GM21515 (cell line): ENCODE data around the gene EMILIN2.

Source experiments
- ATAC-seq: cut with Tn5 transposase; IDR thresholded peaks from one replicate; pipeline ENCODE4 v1.9.1; 2021; ENCODE audit not compliant: unreplicated experiment

EMILIN2 gene

DNA sequence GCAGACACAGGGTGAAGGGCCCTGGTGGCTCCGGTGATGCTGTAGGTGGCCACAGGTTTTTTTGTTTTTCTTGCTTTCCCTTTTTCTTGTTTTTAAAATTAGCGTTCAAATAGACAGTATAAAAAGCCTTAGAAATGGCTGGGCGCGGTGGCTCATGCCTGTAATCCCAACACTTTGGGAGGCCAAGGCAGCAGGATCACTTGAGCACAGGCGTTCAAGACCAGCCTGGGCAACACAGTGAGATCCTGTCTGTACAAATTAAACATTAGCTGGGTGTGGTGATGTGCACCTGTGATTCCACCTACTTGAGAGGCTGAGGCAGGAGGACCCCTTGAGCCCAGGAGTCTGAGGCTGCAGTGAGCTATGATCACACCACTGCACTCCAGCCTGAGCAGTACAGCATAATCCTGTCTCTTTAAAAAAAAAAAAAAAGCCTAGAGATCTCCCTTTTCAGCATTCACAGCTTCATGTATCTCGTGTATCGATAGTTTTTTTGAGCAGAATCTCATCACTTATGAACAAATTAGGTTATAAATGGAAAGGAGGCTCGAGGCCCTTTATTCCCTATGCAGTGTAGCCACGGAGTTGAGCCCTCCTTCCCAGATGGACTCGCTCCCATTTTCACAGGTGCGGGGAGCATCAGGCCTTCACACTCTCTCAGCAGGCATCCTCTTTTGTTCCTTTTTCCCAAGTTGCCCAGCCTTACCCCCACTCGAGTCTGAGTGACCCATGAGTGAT lies 50.8 kb downstream of the EMILIN2 start:
- no peak for ATAC-seq

DNA sequence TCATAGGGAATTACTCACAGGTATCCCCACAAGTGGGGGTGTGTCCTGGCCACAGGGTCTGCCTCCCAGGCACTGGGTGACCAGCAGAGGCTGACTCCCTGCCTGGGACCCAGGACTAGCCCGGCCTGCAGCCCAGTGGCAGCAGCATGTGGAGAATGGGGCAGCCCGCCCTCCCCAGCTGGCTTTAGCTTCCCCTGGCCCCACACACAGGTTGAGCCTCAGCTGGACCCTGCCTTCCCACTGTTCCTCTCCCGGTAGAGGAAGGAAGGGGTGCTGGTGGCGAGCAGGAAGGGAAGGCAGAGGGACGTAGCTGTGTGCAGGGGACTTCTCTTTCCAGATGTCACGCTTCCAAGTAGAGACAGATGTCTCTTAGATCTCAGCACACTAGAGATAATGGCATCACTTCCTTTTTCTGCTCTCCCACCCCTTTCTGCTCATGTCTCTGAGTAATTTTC lies 51.4 kb downstream of the EMILIN2 start:
- no peak for ATAC-seq

DNA sequence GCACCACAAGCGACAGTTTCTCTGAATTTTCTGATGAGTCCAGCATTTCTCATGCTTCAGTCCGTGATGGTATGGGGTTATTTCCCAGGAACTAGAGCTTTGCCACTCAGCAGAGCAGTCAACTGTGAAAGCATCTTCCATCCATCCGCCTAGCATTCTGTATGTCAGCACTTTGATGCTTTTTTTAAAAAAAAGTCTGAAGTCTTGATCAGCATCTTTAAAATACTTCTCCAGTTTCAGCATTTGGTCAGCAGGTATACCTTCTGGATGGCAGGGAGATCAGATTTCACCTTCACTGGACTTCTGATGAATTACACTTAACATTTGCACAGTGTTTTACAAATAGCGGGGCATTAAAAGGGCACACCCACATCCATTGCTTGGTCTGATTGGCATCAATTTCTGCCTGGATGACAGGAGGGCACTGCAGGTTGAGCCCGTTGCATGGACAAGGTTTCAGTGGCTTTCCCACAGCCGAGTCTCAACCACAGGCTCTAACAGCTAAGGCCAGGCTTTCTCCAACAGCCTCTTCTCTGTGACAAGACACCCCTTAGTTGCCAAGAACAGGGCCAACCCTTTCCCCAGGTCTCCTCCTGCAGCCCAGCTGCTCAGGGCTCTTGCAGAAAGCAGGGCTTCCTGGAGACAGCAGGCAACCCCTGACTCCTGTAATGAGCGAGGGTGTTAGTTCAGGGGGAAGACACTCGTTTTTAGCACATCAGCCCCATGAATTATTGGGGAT lies 54.0 kb downstream of the EMILIN2 start:
- ATAC-seq = no peak

DNA sequence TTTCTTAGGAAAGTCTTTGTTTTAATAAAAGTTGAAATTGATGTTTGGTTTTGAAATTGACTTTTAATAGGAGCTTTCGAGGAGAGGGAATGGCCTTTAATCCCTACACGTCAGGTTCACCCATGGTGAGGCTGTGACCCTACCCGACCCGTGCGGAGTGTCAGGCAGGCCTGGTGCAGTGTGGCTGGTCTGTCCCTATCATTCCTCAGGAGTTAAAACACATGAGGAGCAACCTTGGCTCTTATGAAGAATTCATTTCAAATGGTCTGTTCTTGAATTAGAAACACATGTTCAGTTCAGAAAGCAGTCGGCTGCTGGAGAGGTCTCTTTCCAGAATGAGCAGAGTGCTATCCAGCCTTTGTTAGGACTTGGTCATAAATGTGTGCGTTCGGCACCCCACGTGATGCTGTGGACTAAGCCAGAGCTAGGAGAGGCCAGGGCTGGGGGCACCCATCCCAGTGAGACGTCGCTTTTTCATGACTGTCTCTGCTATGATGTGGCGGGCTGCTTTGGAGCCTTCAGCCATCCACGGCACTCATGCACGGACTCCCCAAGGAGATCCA lies 54.7 kb downstream of the EMILIN2 start:
- ATAC-seq = no peak

GRCh38 chr18:2902327-2902726 lies 55.5 kb downstream of the EMILIN2 start:
- ATAC-seq = no peak

GRCh38 chr18:2903006-2903405 lies 56.2 kb downstream of the EMILIN2 start:
- ATAC-seq = no peak

DNA sequence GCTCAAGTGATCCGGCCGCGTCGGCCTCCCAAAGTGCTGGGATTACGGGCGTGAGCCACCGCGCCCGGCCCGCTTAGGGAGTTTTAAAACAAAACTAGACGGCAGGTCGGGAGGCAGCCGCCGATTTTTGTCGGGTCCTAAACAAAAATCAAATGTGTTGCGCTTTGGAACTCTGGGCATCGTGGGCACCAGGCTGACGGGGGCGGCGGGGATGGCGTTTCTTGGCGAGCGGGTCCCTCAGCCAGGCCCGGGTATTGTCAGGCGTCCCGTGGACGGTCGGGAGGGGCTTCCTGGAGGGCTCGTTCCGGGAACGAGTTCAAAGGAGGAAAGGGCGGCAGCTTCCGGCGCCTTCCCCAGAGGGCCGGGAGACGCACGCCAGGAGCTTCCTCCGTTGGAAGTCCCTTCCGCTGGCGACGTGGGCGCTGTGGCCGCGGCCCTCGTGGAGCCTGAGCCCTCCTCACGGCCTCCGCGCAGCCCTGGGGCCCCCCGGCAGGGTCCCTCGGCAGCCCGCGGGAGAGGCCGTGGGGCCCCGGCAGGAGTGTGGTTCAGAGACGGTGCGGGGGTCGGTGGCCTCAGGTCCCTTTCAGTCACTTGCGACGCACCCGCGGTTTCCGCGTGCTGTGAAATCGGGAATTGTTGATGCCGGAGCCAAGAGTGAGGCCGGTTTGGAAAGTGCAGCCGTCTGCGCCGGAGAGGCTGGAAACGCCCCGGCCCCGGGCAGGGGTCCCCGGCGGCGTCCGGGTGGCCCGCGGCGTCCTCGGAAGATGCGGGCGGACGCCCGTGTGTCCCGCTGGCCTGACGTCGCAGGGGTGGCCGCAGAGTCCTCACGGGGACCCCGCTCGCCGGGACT lies 59.3 kb downstream of the EMILIN2 start:
- ATAC-seq = peak; percentile 29

DNA sequence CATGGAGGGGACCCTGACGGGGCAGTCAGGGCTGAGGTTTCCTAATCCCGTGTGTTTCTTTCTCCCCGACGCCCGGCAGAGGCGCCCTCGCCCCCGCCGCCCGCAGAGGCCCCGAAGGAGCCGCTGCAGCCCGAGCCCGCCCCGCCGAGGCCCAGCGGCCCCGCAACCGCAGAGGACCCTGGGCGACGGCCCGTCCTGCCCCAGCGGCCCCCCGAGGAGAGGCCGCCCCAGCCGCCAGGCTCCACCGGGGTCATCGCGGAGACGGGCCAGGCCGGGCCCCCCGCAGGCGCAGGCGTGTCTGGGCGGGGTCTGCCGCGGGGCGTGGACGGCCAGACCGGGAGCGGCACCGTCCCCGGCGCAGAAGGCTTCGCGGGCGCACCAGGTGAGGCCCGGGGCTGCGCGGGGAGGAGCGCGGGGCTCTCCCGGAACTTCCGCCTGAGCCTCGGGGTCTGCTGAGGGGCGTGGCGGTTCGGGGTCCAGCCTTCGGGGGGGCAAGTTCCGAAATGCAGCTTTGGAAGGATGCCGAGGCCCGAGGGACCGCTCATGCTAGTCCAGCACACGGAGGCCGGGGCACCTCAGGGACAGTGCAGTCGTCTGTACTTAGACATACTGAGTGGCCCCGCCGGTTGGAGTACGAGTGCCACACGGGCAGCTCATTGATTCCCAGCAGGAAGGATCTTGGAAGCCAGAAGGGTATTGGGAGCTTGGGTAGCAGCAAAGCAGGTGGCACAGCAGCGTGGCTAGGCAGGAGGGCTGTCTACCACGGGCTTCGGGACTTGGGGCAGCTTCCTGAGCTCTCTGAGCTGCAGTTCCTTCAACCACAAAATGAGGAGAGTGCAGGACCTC lies 60.1 kb downstream of the EMILIN2 start:
- ATAC-seq = peak; percentile 53

- no peak for ATAC-seq
These were observed 60.8 kb downstream of the EMILIN2 start for GRCh38 chr18:2907550-2908135.

GRCh38 chr18:2908166-2908945 lies 61.5 kb downstream of the EMILIN2 start:
- ATAC-seq = no peak

DNA sequence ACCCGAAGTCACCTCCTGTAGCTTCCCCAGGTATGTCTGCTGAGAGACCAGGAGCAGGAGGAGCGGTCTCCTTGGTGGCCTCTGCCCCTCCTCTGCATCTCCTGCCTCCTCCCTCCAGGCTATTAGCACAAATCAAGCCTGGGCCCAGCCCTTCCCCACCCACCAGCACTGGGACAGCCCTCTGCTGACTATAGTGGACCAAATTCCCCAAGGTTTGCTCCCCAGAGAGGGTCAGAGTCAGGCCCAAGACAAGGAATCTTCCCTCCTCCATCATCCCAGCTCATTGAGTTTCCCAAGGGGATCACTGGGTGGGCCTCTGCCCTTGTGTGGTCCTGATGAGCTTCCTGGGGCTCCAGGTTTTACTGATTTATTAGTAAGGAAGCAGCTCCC lies 62.1 kb downstream of the EMILIN2 start:
- ATAC-seq = no peak

GRCh38 chr18:2909431-2910140 lies 62.8 kb downstream of the EMILIN2 start:
- no peak for ATAC-seq

DNA sequence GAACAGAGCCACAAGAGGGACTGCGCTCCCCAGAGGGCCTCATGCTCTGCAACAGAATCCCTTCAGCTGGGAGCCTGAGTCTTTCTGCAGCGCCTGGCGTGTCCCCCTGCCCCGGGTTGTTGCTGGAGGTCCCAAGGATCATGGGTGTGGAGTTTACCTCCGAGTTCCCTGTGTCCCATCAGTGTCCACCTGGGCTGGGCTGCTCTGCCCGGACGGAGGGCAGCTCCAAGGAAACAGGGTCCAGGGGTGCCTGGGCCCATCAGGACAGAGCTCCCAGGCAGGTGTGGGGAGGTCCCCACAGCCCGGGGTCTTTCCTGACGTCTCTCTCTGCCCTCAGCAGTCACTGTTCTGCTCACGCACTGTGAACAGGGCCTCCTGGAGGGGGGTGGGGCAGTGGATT lies 63.5 kb downstream of the EMILIN2 start:
- no peak for ATAC-seq

- no peak for ATAC-seq
These were observed 64.1 kb downstream of the EMILIN2 start for GRCh38 chr18:2910751-2911425.

DNA sequence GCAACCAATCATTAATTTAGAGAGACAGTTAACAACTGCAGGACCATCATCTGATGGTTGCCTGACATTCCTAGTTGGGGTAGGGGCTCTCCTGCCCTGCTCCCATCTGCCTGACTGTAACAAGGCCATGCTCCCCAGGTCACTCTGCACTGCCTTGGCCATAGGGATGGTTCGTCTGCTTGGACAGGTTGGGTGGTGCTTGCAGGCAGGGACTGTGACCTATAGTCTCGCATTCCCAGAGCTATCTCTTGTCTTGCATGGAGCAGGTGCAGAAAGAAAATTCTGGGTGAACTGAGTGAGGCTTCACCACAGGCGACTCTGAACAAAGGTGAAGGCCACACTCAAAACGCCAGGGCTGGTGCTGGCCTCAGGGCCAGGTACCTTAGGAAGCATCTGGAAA lies 64.7 kb downstream of the EMILIN2 start:
- ATAC-seq = no peak

- ATAC-seq = no peak
These were observed 65.8 kb downstream of the EMILIN2 start for GRCh38 chr18:2912357-2913299.
